CD4-positive, alpha-beta T cell (primary cell): ENCODE results near the gene KCNA1. TPM values are rescaled to one million over a fixed set of nuclear protein-coding genes. Genes with fewer than 3 reads are reported as not detected.

Experiments
- ATAC-seq: fragments of 200-7000 bp; cut with Tn5 transposase; one replicate; pipeline ENCODE4 v1.10.0; 2022; ENCODE audit warnings: mild to moderate bottlenecking; ENCODE audit not compliant: poor library complexity
- CTCF ChIA-PET: fragments of 350-600 bp; sonication (Branson Sonifier 250); formaldehyde crosslinking; loops from one replicate; lab custom pipeline; 2021; ENCODE audit warnings: antibody characterized with exemption, inconsistent platforms; lab: Charles Lee
- POLR2A ChIA-PET: fragments of 350-600 bp; sonication (Branson Sonifier 250); formaldehyde crosslinking; loops from one replicate; lab custom pipeline; 2021; ENCODE audit warnings: antibody characterized with exemption, inconsistent platforms; lab: Charles Lee
- DNase-seq, 14 experiments: peaks; one replicate each; pipeline ENCODE4 v3.0.0-alpha.2; 2013 to 2020; ENCODE audit warnings: mixed read lengths in 2 of 14
- H3K27ac ChIP-seq, 2 donors: one replicate each; pipeline versions ENCODE4 v1.5.1 to v1.7.0; 2013; ENCODE audit warnings: low read length in 2 of 2, low read depth in 1 of 2, mild to moderate bottlenecking in 1 of 2
- H3K27me3 ChIP-seq, 2 experiments: 1 replicate in 1 of 2; 2 replicates in 1 of 2; pipeline versions ENCODE4 v1.6.1 to v1.7.0; 2013; ENCODE audit warnings: low read length in 2 of 2, control low read depth in 1 of 2, mild to moderate bottlenecking in 1 of 2, moderate library complexity in 1 of 2; ENCODE audit not compliant: insufficient read depth in 2 of 2, control insufficient read depth in 1 of 2
- H3K36me3 ChIP-seq: one replicate; pipeline ENCODE4 v1.6.1; 2013; ENCODE audit warnings: low read length, control low read depth; ENCODE audit not compliant: insufficient read depth
- H3K4me1 ChIP-seq: one replicate; pipeline ENCODE4 v1.6.1; 2013; ENCODE audit warnings: low read length, control low read depth; ENCODE audit not compliant: insufficient read depth
- H3K4me3 ChIP-seq: one replicate; pipeline ENCODE4 v1.5.1; 2013; ENCODE audit warnings: mild to moderate bottlenecking, low read length, moderate library complexity
- H3K9me3 ChIP-seq, 2 experiments: 1 replicate in 1 of 2; 2 replicates in 1 of 2; pipeline versions ENCODE4 v1.6.1 to v1.7.0; 2013; ENCODE audit warnings: low read length in 2 of 2, mild to moderate bottlenecking in 2 of 2, control low read depth in 1 of 2, moderate library complexity in 1 of 2; ENCODE audit not compliant: control insufficient read depth in 1 of 2, insufficient read depth in 1 of 2
- H3K27ac Mint-ChIP-seq: one replicate; pipeline ENCODE4 v1.8.0; 2020; ENCODE audit warnings: mixed read lengths
- H3K27me3 Mint-ChIP-seq: one replicate; pipeline ENCODE4 v1.8.0; 2021; ENCODE audit warnings: mixed read lengths
- H3K36me3 Mint-ChIP-seq: one replicate; pipeline ENCODE4 v1.8.0; 2021; ENCODE audit warnings: low read depth, mixed read lengths
- H3K4me1 Mint-ChIP-seq: one replicate; pipeline ENCODE4 v1.8.0; 2021; ENCODE audit warnings: low read depth, mixed read lengths
- H3K4me3 Mint-ChIP-seq: one replicate; pipeline ENCODE4 v1.8.0; 2020; ENCODE audit warnings: mild to moderate bottlenecking, mixed read lengths
- H3K9me3 Mint-ChIP-seq: one replicate; pipeline ENCODE4 v1.8.0; 2020; ENCODE audit warnings: mixed read lengths
- intact Hi-C, 2 experiments: fragments of 100-400 bp; cut with DNase I in 1 of 2; cut with micrococcal nuclease in 1 of 2; formaldehyde crosslinking; loops; one replicate each; pipeline versions ENCODE4 v1.15.1 to v1.9.0; 2023 to 2025; cut with DNase I, micrococcal nuclease
- total RNA-seq, 174 experiments: library from RNA in 2 of 174; stranded (reverse) in 2 of 174; gene quantifications; one replicate each; pipeline ENCODE4 v1.2.3 and lab custom pipeline; 2021 to 2026
- TF ChIP-seq, protein P1 (sequence below): fragments of 200-600 bp; IDR thresholded peaks from one replicate; pipeline ENCODE4 v1.8.0; 2022; ENCODE audit warnings: antibody characterized with exemption, mild to moderate bottlenecking

The KCNA1 gene
- total RNA-seq, 2 experiments from 2014 or later = not detected

DNA sequence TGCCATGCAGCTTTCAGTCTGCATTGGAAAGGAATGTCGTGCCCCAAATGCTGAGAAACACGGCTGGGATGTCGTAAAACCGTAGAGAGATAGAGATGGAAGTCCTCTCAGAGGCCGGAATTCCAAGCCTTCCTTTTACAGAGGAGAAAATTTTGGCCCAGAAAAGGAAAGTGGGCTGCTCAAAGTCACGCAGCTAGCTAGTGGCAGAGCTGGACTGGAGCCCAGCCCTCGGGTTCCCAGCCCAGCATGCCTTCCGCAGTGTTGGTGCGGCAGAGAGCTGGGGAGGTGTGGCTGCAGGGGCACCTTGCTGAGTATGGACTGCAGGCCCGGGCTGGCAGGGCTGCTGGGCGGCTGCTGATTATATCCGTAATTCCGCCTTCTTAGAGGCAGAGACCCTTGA, 50.3 kb downstream of the KCNA1 start:
- peaks cover 0 to 7% of the 10 kb centered on the region in 2 experiments for H3K9me3 ChIP-seq
- Mint-ChIP-seq H3K4me3 (no peak overlapping the region), H3K9me3 (no peaks in the 10 kb centered on the region), H3K4me1 (no peaks in the 10 kb centered on the region), H3K27ac (no peak overlapping the region), H3K36me3 (no peaks in the 10 kb centered on the region), H3K27me3 (peaks cover 61% of the 10 kb centered on the region)
- H3K4me1 ChIP-seq = no peaks in the 10 kb centered on the region
- no peak overlapping the region for H3K4me3 ChIP-seq
- DNase-seq = no peak
- H3K27me3 ChIP-seq = peaks cover 11 to 31% of the 10 kb centered on the region in 2 experiments
- H3K27ac ChIP-seq = no peak overlapping the region
- POLR2A ChIA-PET = no interaction called here
- intact Hi-C loops = no loop called here
- CTCF ChIA-PET = no interaction called here
- no peaks in the 10 kb centered on the region for H3K36me3 ChIP-seq
- ATAC-seq = no peak
- TF ChIP-seq, protein P1, sequence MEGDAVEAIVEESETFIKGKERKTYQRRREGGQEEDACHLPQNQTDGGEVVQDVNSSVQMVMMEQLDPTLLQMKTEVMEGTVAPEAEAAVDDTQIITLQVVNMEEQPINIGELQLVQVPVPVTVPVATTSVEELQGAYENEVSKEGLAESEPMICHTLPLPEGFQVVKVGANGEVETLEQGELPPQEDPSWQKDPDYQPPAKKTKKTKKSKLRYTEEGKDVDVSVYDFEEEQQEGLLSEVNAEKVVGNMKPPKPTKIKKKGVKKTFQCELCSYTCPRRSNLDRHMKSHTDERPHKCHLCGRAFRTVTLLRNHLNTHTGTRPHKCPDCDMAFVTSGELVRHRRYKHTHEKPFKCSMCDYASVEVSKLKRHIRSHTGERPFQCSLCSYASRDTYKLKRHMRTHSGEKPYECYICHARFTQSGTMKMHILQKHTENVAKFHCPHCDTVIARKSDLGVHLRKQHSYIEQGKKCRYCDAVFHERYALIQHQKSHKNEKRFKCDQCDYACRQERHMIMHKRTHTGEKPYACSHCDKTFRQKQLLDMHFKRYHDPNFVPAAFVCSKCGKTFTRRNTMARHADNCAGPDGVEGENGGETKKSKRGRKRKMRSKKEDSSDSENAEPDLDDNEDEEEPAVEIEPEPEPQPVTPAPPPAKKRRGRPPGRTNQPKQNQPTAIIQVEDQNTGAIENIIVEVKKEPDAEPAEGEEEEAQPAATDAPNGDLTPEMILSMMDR = no peak

DNA sequence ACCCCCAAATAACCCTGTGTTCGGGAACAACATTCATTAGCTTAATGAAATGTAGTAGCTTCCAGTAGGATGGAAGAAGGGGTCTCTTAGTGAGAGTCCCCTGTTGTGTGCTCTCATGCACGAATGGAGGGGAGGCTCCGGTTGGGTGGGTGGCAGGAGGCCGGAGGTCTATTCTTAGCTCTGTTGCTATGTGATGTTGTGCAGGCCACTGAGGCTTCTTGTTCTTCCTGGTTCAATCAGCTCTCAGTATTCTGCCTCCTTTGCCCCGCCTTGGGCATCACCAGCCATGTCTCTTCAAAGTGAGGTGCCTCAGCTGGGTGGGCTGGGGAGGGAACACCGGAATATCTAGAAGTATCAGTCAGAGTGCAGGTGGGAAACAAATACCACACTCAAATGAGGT, 50.8 kb downstream of the KCNA1 start:
- no peak overlapping the region for H3K27ac Mint-ChIP-seq
- H3K27me3 ChIP-seq = peaks cover 10 to 27% of the 10 kb centered on the region in 2 experiments
- H3K4me3 ChIP-seq = no peak overlapping the region
- H3K36me3 ChIP-seq = no peaks in the 10 kb centered on the region
- H3K4me3 Mint-ChIP-seq = no peak overlapping the region
- CTCF ChIA-PET = no interaction called here
- peaks cover 64% of the 10 kb centered on the region for H3K27me3 Mint-ChIP-seq
- no peaks in the 10 kb centered on the region for H3K36me3 Mint-ChIP-seq
- intact Hi-C loops = no loop called here
- no peaks in the 10 kb centered on the region for H3K4me1 ChIP-seq
- peaks cover 0 to 7% of the 10 kb centered on the region in 2 experiments for H3K9me3 ChIP-seq
- no peaks in the 10 kb centered on the region for H3K9me3 Mint-ChIP-seq
- no peaks in the 10 kb centered on the region for H3K4me1 Mint-ChIP-seq
- no peak overlapping the region for H3K27ac ChIP-seq
- DNase-seq (no peak), ATAC-seq (no peak)
- POLR2A ChIA-PET = no interaction called here
- TF ChIP-seq, protein P1 = no peak

DNA sequence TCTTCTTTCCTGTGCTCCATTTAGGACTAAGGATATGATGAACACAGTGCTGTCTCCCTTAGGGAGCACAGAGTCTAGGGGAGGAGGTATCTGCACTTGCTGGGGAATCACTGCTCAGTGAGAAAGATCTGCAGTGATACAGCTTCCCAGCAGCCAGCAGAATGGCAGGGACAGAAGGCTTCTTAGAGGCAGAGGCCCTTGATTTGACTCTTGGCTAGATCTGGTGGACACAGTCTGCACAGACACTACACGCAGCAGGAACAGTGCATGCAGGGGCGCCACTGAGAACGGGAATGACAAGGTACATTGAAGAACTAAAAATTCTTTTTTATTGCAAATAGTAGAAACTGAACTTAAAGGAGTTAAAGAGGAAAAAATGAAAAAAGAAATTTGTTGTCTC, 51.6 kb downstream of the KCNA1 start:
- no peaks in the 10 kb centered on the region for H3K36me3 Mint-ChIP-seq
- intact Hi-C loops = no loop called here
- no peaks in the 10 kb centered on the region for H3K4me1 ChIP-seq
- H3K4me3 Mint-ChIP-seq = no peak overlapping the region
- peaks cover 0 to 7% of the 10 kb centered on the region in 2 experiments for H3K9me3 ChIP-seq
- H3K27ac ChIP-seq = no peak overlapping the region
- no peak overlapping the region for H3K27ac Mint-ChIP-seq
- no peak overlapping the region for H3K4me3 ChIP-seq
- peaks cover 10 to 21% of the 10 kb centered on the region in 2 experiments for H3K27me3 ChIP-seq
- H3K4me1 Mint-ChIP-seq = no peaks in the 10 kb centered on the region
- ChIA-PET POLR2A (no interaction called here), CTCF (no interaction called here)
- H3K27me3 Mint-ChIP-seq = peaks cover 63% of the 10 kb centered on the region
- H3K9me3 Mint-ChIP-seq = no peaks in the 10 kb centered on the region
- TF ChIP-seq, protein P1 = no peak
- ATAC-seq (no peak), DNase-seq (no peak)
- no peaks in the 10 kb centered on the region for H3K36me3 ChIP-seq
